HL-60 (cell line): ENCODE data around the gene SYT9.

Source experiments
- DNase-seq, 2 experiments: peaks; one replicate each; pipeline ENCODE4 v3.0.0-alpha.2; 2010 to 2020; ENCODE audit warnings: low read depth in 1 of 2, low spot score in 1 of 2
- H3K27ac ChIP-seq: fragments of 250-450 bp; sonication (Bioruptor Pico); replicated peaks from 2 replicates; pipeline ENCODE4 v1.5.1; 2020; ENCODE audit warnings: mild to moderate bottlenecking, moderate library complexity
- H3K27me3 ChIP-seq: fragments of 250-450 bp; sonication (Bioruptor Pico); 2 replicates; pipeline ENCODE4 v1.5.1; 2021; ENCODE audit warnings: mild to moderate bottlenecking, moderate library complexity; ENCODE audit not compliant: insufficient read depth, poor library complexity, severe bottlenecking
- H3K4me3 ChIP-seq: replicated peaks from 2 replicates; pipeline ENCODE4 v1.5.1; 2011; ENCODE audit warnings: mild to moderate bottlenecking, control low read depth, low read length; ENCODE audit not compliant: insufficient read depth
- GABPA ChIP-seq: IDR thresholded peaks from 2 replicates; pipeline ENCODE4 v1.6.1; 2012; ENCODE audit warnings: low read depth
- POLR2AphosphoS5 ChIP-seq: IDR thresholded peaks from 2 replicates; pipeline ENCODE4 v1.6.1; 2012; ENCODE audit warnings: low read depth
- SPI1 ChIP-seq: IDR thresholded peaks from 2 replicates; pipeline ENCODE4 v1.6.1; 2012; ENCODE audit warnings: low read depth, mild to moderate bottlenecking, borderline replicate concordance
- TF ChIP-seq, protein P1 (sequence below): IDR thresholded peaks from one replicate; pipeline ENCODE4 v1.5.1; 2011; ENCODE audit warnings: low read length, control low read depth, inconsistent platforms; ENCODE audit not compliant: insufficient read depth
- TF ChIP-seq, protein P2 (sequence below): IDR thresholded peaks from 2 replicates; pipeline ENCODE4 v1.6.1; 2012; ENCODE audit warnings: low read depth; ENCODE audit not compliant: insufficient replicate concordance

Gene SYT9

DNA sequence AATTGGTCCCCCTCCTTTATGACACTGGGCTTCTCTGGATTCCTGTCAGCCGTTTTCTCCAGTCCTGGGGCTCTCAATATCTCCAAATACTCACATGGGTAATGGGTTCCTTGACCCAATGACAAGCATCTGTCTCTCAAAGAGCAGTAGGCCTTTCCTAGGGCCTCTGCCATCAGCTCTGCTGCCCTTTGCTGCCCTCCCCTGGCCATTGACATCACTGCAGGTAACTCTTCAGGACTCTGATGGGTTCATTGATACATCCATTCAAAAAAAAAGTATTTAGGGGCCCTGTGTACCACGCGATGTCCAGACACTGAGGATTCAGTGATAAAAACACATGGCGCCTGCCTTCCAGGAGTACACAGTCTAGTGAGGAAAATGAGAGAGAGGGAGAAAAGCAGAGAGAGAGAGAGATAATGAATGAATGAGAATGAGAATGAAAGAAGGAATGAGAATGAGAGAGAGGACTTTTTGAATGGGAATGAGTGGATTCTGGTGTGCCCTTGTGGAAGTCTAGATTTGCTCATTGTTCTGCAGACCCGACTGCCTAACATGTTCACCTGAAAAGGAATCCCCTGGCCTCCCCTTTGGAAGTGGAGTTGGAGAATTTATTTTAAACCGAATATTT is 191.0 kb downstream of the SYT9 start:
- Histone ChIP-seq H3K27ac (no peak overlapping the region), H3K27me3 (no peaks in the 10 kb centered on the region), H3K4me3 (no peak overlapping the region)
- DNase-seq, result peak; percentile 14 to 66
- TF ChIP-seq POLR2AphosphoS5 (no peak), SPI1 (no peak), GABPA (no peak)
- TF ChIP-seq, protein P1, sequence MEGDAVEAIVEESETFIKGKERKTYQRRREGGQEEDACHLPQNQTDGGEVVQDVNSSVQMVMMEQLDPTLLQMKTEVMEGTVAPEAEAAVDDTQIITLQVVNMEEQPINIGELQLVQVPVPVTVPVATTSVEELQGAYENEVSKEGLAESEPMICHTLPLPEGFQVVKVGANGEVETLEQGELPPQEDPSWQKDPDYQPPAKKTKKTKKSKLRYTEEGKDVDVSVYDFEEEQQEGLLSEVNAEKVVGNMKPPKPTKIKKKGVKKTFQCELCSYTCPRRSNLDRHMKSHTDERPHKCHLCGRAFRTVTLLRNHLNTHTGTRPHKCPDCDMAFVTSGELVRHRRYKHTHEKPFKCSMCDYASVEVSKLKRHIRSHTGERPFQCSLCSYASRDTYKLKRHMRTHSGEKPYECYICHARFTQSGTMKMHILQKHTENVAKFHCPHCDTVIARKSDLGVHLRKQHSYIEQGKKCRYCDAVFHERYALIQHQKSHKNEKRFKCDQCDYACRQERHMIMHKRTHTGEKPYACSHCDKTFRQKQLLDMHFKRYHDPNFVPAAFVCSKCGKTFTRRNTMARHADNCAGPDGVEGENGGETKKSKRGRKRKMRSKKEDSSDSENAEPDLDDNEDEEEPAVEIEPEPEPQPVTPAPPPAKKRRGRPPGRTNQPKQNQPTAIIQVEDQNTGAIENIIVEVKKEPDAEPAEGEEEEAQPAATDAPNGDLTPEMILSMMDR, result peak; percentile 48

GRCh38 chr11:7444091-7444981 is 192.6 kb downstream of the SYT9 start:
- no peaks in the 10 kb centered on the region for H3K27me3 ChIP-seq
- DNase-seq, result no peak
- no peak overlapping the region for H3K4me3 ChIP-seq
- no peak for TF ChIP-seq GABPA
- TF ChIP-seq SPI1, result no peak
- no peak for TF ChIP-seq POLR2AphosphoS5
- TF ChIP-seq, protein P2, sequence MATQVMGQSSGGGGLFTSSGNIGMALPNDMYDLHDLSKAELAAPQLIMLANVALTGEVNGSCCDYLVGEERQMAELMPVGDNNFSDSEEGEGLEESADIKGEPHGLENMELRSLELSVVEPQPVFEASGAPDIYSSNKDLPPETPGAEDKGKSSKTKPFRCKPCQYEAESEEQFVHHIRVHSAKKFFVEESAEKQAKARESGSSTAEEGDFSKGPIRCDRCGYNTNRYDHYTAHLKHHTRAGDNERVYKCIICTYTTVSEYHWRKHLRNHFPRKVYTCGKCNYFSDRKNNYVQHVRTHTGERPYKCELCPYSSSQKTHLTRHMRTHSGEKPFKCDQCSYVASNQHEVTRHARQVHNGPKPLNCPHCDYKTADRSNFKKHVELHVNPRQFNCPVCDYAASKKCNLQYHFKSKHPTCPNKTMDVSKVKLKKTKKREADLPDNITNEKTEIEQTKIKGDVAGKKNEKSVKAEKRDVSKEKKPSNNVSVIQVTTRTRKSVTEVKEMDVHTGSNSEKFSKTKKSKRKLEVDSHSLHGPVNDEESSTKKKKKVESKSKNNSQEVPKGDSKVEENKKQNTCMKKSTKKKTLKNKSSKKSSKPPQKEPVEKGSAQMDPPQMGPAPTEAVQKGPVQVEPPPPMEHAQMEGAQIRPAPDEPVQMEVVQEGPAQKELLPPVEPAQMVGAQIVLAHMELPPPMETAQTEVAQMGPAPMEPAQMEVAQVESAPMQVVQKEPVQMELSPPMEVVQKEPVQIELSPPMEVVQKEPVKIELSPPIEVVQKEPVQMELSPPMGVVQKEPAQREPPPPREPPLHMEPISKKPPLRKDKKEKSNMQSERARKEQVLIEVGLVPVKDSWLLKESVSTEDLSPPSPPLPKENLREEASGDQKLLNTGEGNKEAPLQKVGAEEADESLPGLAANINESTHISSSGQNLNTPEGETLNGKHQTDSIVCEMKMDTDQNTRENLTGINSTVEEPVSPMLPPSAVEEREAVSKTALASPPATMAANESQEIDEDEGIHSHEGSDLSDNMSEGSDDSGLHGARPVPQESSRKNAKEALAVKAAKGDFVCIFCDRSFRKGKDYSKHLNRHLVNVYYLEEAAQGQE, result no peak
- TF ChIP-seq, protein P1, result no peak
- no peak overlapping the region for H3K27ac ChIP-seq

DNA sequence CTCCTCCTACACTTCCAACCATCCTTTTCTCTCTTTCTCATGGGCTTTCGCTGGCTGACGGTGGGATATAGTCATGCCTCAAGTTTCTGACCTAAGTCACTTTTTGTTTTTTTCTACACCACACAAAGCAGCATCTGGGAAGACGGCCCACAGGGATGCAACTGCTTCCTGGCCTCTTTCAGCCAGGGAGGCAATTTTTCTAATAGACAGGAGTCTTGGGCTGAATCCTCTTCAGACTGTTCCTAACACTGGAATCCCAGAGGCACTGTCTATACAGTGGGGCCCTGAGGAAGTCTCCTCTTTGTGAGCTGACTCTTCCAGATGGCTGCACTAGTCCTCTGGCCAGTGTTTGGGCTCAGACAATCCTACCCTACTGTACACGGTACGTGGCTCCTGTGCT is 193.9 kb downstream of the SYT9 start:
- DNase-seq, result no peak
- TF ChIP-seq SPI1 (no peak), POLR2AphosphoS5 (no peak), GABPA (no peak)
- TF ChIP-seq, protein P1, result no peak
- TF ChIP-seq, protein P2, result no peak
- H3K27me3 ChIP-seq, result no peaks in the 10 kb centered on the region
- H3K4me3 ChIP-seq, result no peak overlapping the region
- H3K27ac ChIP-seq, result no peak overlapping the region
